ENCODE data around the gene MAP3K3.

The MAP3K3 gene

DNA sequence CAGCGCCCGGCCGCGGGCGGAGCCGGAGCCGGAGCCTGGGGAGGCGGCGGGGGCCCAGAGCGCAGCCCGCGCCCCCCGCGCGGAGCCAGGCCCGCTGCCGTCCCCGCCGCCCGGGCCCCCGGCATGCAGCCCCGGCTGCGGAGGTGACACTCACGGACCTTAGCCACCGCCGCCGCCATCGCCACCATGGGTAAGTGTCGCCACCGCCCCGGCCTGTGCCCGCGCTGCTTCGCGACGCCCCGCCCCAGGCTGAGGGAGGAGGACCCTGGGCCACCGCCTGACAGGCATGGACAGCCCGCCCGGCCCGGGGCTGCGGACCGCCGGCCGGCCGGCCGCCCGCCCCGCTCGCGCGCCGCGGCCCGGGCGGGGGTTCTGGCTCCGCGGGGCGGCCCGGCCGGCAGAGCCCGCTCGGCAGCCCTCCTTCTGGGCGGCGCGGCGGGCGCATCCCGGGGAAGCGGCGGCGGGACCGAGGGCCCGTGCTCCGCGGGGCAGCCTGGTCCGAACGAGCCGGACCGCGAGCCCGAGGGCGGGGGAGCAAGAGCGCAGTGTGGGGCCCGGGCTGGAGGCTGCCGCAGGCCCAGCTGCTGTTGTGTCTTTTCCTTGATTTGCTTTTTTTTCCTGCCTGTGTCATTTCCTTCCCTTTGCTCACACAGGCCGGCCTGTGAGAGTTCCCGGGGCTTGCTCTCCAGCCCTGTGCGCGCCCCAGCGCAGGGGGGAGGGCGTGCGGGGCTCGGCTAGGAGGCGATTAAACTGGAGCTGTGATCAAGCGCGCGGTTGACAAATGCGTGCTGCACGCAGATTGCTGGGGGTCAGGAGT is 565 bp downstream of the MAP3K3 start:
- no peak for DNase-seq (ENCODE audit: low read depth)

DNA sequence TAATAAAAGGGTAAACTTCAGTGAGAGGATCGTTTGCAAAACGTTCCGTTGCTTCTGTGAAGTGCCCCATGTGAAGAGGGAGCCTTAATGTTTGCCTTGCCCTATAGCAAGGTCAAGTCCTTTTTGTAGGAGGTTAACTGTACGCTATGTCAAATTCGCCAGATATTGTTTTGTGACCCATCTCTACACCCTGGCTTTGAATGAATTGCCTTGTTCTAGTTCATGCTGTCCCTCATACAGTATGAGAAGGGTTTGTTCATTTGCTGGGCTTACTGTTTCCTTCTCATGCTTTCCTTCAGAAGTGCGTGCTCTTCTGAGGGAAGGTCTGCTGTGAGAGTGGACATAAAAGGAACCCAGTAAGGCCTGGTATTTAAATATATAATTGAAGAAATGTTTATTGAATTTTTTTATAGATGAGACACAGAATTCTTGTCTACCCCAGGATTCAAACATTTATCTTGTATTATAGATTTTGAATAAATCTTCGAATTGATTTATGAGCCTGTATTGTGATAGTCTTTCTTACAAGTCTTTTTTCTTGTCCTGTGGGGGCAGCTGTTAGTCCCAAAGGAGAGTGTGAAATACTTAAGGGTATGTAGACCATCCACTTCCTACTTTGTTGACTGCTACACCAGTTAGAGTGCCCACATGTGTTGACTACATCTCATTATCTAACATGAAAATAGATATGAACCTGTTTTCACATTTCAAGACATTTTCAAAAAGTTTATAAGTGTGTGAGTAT is 1.7 kb downstream of the MAP3K3 start:
- DNase-seq (ENCODE audit: low read depth), result no peak

DNA sequence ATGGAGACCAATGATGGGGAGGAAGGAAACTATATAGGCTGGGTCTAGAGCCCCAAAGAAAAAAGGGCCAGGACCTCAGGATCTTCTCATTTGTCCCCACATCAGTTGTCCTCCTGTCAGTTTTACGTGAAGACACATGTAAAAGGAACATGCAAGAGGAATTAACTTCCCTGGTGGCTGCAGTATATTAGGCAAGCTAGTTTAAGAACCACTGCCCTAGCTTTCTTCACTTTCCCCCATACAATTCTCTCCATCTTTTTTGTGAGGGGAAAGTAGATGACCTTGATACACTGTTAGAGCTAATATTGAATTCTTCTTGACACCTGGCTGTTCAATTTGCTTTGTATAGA is 2.3 kb downstream of the MAP3K3 start:
- no peak for DNase-seq (ENCODE audit: low read depth)

DNA sequence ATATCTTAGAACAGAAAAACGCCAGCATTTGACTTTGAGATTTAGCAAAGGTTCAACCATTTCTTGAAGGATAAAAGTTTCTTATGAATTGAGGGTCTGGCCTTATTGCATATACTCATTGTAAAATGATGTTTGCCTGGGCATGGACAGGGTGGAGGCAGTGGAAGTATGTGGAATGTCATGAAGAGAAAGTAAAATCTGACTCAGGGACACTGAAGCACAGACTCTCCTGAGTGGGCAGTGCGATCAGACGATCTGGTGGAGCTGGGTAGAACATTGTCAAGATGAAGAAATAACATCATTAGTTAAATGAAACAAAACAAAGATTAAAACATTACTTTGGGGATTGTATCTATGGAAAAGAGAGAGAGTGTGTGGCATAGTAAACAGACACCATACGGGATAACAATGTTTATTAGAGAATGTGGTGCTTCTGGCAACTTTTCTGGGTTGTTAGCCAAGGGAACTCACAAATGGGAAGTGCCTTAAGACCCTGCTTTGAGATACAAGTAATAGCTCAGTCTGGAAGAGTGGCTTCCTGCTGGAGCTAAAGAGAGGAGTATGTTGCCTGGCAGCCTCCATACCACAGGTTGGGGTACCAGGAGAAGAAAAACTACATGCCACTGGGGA is 4.4 kb downstream of the MAP3K3 start:
- DNase-seq (ENCODE audit: low read depth), result no peak

DNA sequence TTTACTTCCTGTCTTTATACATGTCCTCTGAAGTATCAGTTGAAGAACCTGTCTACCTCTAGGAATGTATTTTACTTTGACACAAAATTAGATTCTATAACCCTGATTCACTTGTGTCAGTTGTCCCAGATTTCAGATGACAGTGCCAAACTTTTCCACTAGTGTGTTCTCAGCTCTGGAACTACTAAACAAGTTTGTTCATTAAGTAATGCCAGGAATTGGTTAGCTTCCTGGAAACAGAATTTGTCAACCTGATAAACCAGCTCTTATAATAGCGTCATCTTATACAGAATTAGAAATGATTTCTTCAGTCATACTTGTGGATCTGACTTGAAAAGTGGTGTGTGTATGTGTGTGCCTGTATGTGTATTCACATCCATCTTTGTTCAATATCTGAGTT is 7.4 kb downstream of the MAP3K3 start:
- no peak for DNase-seq (ENCODE audit: low read depth)

DNA sequence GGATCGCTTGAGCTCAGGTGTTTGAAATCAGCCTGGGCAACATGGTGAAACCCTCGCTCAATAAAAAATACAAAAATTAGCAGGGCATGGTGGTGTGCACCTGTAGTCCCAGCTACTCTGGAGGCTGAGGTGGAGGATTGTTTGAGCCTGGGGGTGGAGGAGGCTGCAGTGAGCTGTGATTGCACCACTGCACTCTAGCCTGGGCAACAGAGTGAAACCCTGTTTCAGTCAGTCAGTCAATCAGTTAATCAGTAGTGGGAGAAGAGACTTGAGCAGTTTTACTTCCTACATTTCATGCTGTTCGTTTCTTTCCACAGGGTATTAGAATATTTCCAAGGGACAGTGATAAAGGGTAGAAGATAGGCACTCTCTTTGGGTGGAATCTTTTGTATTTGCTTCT is 8.8 kb downstream of the MAP3K3 start:
- no peak for DNase-seq (ENCODE audit: low read depth)

DNA sequence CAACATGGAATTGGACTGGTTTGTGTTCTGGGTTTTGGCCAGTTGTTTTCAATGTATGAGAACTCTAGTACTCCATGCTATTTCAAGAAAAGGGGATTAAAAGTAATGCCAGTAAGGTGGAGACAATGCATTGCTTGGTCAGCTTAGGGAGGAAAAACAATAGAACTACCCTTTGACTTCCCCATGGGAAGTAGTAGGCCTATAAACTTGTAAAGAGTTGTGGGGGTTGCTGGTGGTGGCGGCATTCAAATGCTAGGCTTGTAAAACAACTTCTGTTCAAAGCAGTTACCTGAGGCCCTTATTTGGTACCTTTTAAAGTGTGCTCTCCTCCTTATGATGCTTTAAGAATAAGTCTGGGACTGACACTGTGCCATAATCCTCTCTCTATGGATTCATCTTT is 9.4 kb downstream of the MAP3K3 start:
- DNase-seq (ENCODE audit: low read depth), result no peak

DNA sequence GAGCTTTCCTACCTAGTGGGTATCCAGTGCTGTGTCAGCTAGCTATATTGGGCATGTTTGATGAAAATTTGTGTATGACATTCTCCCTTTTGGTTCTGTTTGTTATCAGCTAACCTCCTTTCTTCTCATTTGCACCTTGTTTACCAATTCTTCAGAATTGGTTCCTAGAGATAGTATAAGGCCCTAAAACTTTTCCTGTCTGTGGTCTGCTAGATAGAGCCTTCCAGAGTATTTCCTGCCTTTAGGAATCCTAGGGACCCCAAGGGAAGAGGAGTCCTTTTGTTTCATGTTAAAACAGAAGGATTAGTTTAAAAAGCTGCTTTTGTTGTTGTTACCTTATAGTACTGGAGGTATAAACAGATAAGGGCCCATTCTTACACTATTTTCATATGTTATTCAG is 11.5 kb downstream of the MAP3K3 start:
- DNase-seq (ENCODE audit: low read depth), result no peak

DNA sequence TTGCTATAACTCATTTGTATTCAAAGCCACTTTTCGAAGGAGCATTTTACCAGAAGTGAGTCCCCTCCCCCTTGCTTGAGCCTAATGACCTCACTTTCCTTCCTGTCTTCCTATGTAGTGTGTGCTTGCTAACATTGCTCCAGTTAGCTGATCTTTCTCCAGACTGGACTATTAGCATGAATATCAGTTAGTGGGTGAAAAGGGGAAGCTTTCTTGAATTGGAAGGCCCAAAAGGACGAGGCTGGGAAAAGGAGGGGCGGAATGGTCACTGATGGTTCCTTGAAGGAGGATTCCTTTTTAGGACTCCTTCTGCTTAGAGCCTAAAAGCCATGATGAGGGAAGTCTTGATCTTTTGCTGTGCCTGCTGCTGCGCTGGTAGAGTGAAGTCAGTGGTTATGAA is 11.9 kb downstream of the MAP3K3 start:
- no peak for DNase-seq (ENCODE audit: low read depth)

DNA sequence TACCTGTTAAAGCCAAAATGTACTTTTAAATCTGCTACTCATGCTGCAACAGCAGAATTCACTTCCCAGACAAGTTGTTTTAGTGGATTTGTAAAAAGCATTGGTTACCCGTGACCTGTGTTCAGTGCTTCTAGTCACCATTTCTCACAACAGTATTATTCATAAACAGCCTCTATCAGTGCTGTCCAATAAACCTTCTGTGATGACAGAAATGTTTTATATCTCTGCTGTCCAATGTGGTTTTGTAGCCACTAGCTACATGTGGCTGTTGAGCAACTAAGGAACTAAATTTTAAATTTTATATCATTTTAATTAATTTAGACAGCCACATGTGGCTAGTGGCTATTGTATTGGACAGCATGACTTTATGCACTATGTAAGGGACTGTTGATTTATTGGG is 12.6 kb downstream of the MAP3K3 start:
- no peak for DNase-seq (ENCODE audit: low read depth)

DNA sequence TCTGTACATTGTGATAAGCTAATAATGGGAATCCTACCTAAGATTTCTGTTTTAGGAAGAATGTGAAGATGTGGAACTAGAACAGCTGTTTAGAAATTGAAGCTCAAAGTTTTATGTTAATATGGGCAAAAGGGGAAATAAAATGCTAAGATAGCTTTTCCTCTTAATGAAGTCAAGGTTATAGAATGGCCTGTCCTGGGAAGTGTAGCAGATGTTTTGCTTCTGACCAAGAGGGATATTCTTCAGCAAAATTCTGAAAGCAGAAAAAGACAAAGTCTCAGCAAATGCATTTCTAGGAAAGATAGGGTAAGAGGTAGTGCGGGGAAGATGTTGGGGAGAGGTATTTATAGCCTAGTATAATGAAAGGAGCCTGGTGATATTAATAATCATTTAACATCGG is 13.1 kb downstream of the MAP3K3 start:
- no peak for DNase-seq (ENCODE audit: low read depth)

DNA sequence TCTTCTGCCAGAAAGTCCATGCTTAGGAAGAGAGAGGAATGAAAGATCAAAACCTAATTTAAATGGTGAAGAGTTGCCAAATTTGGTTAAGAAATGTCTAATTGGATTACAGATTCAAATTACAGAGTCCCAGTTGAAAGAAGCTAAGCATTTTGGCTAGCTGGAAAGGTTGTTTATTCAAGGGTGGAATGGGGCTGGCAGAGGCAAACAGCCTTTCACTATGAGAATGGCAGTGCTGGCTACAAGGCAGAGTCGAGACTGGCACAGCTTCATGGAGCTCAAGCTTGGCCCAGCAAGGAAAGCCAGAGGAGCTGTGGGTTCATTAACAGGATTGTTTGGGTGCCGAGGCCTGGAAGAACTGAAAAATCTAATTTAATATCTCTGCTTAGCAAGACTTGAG is 13.6 kb downstream of the MAP3K3 start:
- no peak for DNase-seq (ENCODE audit: low read depth)

DNA sequence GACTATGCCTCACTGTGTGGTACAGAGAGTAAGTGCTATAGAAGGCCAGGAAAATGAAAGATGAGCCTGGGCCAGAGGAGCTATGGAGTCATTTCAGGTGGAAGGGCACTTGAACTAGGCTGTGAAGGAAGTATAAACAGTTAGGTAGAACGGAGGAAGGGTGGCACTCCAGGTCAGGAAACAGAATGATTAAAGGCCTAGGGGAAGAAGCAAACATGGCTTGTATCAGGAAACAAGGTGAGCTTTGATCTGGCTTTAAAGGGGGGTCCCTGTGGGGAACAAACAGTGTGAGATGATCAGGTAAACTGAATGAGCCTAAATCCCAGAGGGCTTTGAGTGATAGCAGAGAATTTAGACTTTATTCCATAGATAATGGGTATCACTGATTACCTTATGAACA is 16.9 kb downstream of the MAP3K3 start:
- no peak for DNase-seq (ENCODE audit: low read depth)

DNA sequence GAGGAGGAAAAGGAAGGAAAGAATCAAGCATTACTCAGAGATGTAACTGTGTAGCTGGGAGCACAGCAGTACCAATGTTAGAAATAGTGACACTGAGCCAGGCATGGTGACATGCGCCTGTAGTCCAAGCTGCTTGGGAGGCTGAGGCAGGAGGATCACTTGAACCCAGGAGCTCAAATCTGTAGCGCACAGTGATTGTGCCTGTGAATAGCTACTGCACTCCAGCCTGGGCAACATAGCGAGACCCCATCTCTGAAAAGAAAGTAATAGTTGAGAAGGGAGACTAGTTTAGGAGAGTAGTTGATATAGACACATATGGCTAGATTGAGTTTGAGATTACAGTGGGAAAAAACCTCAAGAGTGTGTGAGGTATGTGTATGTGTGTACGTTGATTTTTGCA is 17.8 kb downstream of the MAP3K3 start:
- no peak for DNase-seq (ENCODE audit: low read depth)

DNA sequence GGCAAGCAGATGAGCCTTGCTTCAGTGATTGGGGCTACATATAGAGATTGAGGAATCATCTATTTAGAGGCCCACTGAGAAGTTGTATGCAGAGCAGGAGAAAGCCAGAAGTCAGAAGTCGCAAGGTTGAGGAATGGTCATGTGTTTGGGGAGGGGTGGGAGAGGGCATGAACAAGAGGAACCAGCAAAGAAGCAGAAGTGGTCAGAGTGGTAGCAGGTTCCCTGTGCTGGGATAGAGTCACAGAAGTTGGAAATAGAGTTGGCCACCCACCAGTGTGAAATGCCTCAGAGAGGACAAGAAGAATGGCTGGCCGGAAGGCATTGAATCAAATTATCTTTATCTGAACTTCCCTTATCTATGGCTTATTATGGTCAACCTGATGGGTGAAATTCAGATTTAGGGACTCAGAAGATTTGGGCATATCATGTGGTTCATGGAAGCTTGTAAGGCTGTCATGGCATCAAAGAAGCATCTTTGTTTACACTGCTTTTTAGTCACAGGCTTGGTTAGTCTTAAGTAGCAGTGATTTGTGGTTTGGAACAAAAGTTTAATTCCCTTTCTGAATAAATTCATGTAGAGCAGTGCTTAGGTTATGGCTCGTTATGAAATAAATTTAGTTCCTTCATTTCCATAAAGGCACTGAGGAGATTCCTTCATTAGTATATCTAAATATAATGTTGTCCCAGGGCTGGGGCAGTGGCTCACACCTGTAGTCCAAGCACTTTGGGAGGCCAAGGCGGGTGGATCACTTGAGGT is 19.7 kb downstream of the MAP3K3 start:
- no peak for DNase-seq (ENCODE audit: low read depth)

DNA sequence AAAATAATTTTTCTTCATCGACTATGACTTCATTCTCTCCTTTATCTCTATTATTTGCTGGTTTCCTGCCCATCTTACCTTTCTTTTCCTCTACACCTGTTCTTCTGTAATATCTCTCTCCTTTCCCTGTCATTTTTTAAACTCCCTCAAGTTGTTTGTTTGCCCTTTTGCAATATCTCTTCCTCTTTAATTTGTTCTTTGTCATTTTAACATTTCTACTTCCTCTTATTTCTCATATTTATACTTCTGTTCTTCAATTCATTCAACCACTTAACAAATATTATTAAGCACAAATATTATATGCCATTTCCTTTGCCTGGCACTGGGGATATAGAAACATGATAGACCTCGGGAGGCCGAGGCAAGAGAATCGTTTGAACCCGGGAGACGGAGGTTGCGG is 22.6 kb downstream of the MAP3K3 start:
- DNase-seq (ENCODE audit: low read depth), result no peak

DNA sequence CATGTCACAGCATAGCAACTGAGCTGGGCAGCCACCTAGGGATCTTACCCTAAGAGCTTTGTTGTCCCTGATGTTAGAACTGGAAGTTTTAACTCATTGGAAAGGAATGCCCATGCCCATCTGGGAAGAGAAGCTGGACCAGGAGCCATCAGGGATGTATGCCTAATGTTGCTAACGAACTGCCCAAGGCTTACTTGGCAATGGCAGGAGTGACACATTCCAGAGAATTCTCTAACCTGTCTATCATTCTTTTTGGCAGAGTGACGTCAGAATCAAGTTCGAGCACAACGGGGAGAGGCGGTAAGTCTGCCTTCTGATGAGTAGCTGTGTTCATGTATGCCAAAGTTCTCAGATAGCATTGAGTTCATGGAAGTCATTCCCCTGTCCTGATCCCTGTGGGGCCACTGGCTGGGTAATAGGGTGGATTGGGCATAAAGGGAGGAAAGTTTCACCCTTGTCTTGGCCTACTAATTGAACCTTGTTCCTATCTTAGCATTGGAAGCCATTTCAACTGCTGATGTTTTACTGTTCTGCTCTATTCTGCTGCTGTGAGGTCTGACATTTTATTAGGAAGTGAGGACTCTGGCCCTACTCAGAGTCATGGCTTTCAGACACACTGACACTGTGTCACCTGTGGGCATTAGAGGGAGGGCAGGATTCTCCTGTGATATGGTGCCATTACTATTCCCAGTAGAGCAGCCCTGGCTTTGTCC is 23.7 kb downstream of the MAP3K3 start:
- no peak for DNase-seq (ENCODE audit: low read depth)

DNA sequence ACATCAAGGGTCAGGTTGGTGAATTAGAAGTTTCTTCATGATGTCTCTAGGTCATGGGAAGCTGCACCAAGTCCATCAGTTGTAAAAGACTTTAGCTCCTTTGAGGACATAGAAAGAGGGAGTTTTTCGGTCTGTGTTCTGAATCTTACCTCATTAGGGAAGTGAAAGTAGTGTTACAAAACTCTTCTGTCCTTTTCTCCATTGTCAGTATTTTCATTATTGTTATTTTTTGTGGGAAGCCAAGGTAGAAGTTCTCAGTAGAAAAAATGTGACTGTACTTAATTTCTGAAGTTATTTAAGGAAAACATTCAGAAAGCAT is 24.2 kb downstream of the MAP3K3 start:
- no peak for DNase-seq (ENCODE audit: low read depth)

DNA sequence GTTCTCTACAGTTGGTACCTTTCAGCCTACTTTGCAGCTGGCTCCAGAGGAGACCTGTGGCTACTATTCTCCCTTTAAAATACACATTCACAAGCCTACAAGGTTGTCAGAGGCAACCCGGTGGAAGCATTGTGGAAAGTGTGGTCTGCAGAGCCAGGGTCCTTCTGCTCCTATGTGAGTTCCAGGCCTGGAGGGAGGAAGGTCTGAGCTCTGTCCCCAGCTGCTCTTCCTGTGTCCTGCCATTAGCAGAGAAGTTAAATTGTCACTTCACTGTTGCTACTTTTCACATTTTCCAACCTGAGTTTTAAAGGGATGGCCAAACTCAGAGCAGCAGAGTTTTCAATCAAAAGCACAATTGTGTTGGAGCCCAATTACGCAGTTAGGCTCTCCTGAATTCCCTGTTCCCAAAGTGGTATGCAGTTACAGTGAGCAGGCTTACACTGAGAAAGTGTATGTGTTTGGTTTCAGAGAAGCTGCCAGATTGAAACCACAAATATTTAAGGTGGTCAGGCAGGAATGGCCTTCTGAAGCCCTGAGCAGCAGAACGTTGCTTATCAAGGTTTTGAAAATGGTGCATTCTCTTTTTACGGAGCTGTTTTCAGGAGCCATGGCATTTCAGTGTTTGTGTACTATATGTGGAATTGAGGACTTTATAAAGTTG is 25.0 kb downstream of the MAP3K3 start:
- DNase-seq (ENCODE audit: low read depth), result no peak

DNA sequence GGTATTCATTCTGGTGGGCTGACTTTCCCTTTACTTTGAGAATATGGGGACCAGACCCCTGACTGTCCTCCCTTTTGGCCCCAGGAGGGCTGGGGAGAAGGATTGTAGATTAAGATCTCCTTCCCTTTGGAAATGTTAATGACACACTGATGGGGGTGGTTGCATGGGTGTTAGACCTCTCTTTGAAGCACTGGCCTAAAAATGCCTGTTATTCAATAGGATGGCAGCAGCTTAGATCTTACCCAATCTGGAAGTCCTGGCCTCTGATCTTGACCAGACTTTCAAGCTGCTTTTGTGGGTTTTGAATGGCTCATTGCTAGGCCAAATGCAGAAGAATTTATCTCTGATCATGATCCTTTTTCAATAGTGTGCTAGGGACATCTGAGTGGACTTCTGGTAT is 25.7 kb downstream of the MAP3K3 start:
- no peak for DNase-seq (ENCODE audit: low read depth)

DNA sequence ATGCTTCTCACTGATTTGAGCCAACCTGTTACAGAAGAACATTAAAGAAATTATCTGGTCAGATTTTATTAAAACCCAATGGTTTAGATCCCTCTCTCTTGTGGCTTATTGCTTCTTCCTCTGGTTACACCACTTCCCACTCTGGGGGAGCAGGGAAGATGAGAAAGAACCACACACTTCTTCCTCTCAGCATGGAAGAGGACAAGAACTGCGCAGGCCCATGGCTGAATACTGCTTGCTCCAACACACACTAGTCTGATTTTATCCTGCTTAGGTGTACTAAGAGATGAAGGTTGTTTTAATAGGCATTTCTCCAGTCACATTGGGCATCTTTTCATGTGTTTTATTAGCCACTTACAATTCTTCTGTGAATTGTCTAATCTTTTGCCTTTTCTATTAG is 27.6 kb downstream of the MAP3K3 start:
- DNase-seq (ENCODE audit: low read depth), result no peak

DNA sequence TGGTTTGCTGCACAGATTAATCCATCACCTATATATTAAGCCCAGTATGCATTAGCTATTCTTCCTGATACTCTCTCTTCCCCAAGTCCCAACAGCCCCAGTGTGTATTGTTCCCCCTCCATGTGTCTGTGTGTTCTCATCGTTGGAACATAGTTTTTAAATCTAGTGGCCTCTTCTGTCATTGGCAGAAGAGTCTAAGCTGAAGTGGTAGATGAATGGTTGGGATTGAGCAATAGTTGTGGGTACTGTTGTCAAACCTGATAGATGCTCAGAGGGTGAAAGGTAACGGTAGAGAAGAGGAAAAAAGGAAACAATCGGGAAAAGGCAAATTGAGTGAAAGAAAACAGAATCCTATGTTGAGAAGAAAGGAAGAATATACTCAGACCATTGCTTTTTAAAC is 29.9 kb downstream of the MAP3K3 start:
- DNase-seq (ENCODE audit: low read depth), result no peak

All from fibroblast of the conjunctiva (primary cell).